ENCODE data around the gene DNAJC1.
A peak's percentile ranks its signal among the peaks of the same experiment; 100 is the strongest.
"Not testable (repeated sequence)": the region's sequence is repeated elsewhere in the genome, so short reads cannot be mapped to it uniquely, and the experiment has no call there.

The DNAJC1 gene

DNA sequence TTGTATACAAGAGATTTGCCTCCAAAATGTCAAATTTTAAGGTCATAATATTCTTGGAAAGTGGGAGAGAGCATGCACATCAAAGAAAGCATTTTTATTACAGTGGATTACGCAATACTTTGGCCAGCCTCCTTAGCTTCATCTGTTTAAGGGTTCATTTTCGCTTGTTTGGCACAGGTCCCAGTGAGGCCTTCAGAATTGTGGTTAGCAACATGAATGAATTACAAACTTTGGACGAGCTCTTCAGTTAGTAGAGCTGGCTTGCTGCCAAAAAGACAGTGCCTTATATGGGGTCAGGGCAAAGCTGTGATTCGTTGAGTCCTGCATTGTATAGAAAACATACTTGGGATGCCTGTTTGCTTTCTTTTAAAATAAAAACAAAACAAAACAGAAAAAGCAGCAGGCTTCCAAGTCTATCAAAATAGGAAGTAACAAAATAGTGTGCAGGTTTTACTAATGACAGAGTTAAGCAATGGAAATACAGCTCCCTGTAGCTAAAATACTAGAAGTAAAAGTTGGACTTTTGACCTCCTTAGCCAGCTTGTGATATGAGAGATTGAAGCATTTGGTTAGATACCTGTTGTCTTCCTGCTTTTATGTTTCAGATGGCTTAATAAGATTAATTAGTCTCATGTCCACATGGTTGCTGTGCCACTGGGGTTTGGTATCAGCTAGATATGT, 278.7 kb downstream of the DNAJC1 start:
- TF ChIP-seq, protein P1, sequence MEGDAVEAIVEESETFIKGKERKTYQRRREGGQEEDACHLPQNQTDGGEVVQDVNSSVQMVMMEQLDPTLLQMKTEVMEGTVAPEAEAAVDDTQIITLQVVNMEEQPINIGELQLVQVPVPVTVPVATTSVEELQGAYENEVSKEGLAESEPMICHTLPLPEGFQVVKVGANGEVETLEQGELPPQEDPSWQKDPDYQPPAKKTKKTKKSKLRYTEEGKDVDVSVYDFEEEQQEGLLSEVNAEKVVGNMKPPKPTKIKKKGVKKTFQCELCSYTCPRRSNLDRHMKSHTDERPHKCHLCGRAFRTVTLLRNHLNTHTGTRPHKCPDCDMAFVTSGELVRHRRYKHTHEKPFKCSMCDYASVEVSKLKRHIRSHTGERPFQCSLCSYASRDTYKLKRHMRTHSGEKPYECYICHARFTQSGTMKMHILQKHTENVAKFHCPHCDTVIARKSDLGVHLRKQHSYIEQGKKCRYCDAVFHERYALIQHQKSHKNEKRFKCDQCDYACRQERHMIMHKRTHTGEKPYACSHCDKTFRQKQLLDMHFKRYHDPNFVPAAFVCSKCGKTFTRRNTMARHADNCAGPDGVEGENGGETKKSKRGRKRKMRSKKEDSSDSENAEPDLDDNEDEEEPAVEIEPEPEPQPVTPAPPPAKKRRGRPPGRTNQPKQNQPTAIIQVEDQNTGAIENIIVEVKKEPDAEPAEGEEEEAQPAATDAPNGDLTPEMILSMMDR (IDR thresholded peaks at IDR 0.05; ENCODE audit: extremely low read depth, missing control alignments) = no peak
- peak; percentile 35 for DNase-seq (ENCODE audit: low spot score)

DNA sequence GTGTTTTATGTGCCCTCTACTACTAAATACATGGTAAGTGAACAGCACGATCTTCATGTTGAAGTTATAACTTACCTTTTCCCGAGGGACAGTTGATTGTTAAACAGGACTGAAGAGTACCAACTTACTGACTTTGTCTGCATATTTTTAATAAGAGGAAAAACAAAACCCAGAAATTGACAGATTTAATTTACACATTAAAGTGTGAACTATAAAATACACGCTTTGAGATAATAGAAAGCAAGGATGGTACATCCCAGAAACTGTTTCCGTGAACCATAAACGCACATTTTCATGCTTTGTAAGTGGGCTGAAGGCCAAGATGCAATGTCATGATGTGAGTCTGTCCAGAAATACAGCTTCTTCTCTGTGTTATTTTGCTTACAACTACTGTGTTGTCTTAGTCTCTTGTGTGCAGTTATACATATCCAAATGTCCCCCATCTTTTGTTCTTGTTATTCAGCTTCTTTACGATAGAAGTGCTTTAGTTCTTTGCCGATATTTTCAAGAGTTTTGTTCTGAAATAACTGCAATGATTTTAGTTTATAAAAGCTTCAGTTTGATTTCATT, 279.4 kb downstream of the DNAJC1 start:
- DNase-seq (ENCODE audit: low spot score) = no peak
- TF ChIP-seq, protein P1 (IDR thresholded peaks at IDR 0.05; ENCODE audit: extremely low read depth, missing control alignments) = no peak

DNA sequence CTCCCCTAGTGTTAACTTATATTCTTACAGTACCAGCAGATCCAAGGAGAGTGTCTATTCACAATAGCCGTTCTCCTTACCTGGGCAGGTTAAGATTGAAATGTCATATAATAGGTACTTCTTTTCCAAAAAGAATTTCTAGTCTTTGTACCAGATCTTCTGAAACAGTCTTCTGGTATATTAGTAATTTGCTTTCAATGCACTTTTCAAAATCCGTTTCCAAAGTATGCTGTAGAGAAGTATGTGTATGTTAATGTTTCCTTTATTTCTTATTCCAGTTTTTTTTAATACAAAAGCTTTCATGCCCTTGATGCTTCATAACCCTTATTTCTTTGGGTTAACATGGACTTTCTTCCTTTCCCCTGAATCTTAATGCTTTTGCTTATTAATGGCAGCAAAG, 281.3 kb downstream of the DNAJC1 start:
- DNase-seq (ENCODE audit: low spot score) = no peak
- TF ChIP-seq, protein P1 (IDR thresholded peaks at IDR 0.05; ENCODE audit: extremely low read depth, missing control alignments) = no peak

DNA sequence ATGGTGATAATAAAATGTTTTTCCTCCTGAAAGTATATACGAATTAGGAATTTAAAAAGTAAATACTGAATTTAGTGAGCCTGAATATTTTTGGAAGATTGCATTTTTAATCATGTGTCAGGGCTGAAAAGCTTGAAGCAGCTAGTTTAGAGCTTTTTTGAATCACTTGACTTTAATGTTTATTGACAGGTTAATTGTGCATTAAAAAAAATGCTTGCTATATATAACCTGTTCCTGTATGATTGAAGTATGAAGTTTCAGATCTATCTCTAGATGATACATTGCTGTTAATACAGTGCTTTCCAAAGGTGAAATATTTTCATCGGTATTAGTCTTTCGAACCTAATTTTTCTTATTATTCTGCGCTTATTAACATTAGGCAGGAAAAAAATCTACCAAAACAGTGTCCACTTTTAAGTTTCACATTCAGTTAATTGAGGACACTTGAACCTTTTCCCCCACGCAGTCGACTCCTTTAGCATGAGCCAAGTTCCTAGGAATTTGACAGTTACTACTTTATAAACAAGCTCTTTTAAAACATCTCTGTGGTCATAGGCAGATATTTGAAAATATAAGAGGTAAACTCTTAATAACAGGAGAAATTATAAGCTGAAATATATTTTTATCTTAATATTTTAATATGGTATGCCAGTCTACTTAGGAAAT, 282.4 kb downstream of the DNAJC1 start:
- DNase-seq (ENCODE audit: low spot score) = no peak
- TF ChIP-seq, protein P1 (IDR thresholded peaks at IDR 0.05; ENCODE audit: extremely low read depth, missing control alignments) = no peak

DNA sequence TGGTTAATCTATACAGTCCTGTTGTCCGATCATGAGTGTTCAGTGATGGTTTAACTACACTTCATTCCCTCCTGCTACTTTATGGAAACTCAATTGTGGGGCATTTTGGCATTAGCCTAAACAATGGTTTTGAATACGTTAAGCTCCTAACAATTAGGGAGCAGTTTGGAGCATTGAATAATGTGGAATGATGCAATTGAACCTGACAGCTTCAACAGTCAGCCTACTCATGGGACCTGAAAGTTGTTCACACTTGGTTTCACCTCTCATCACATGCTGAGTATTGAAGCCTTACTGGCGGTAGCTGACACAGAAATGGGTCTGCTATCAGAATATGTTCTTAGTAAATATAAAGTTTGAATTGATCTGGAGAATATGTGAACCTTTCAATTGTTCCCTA, 283.4 kb downstream of the DNAJC1 start:
- DNase-seq (ENCODE audit: low spot score) = no peak
- TF ChIP-seq, protein P1 (IDR thresholded peaks at IDR 0.05; ENCODE audit: extremely low read depth, missing control alignments) = no peak

DNA sequence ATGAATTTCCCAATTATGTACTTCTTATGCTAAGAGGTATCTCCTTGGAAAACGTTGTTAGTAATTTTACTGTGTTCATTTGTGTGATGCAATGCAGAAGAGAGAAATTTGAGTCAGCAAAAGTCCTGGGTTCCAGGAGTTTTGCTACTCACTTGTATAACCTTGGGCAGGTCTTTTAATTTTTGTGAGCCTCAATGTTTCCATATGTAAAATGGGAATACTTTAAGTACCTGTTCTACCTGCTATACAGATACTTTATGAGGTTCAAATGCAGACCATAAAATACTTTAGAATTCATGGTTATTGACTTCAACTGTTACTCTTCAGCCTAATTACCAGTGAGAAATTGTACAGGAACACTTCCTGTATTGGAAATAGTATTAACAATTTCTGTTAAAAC, 284.0 kb downstream of the DNAJC1 start:
- DNase-seq (ENCODE audit: low spot score) = no peak
- TF ChIP-seq, protein P1 (IDR thresholded peaks at IDR 0.05; ENCODE audit: extremely low read depth, missing control alignments) = no peak

DNA sequence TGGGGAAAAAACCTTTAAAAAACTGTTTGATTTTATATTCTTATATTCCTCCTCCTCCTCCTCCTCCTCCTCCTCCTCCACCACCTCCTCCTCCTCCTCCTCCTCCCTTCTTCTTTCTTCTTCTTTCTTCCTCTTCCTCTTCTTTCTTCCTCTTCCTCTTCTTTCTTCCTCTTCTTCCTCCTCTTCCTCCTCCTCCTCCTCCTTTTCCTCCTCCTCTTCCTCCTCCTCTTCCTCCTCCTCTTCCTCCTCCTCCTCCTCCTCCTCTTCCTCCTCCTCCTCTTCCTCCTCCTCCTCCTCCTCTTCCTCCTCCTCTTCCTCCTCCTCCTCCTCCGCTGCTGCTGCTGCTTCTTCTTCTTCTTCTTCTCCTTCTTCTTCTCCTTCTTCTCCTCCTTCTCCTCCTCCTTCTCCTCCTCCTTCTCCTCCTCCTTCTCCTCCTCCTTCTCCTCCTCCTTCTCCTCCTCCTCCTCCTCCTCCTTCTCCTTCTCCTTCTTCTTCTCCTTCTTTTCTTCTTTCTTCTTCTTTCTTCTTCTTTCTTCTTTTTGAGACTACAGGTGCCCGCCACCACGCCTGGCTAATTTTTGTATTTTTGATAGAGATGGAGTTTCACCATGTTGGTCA, 286.0 kb downstream of the DNAJC1 start:
- DNase-seq (ENCODE audit: low spot score) = not testable (repeated sequence)
